GM12878 (cell line): ENCODE data around the gene PANK1. TPM values are rescaled to one million over a fixed set of nuclear protein-coding genes. Genes with fewer than 3 reads are reported as not detected.

Experiments
- ATAC-seq: fragments of 200-7000 bp; cut with Tn5 transposase; 3 replicates; pipeline ENCODE4 v1.9.1; 2020; ENCODE audit warnings: mild to moderate bottlenecking, moderate library complexity
- BruUV-seq: library from RNA; stranded (reverse); fragments of 400-500 nt; replicated peaks from 2 replicates; lab custom pipeline; 2021; lab: Mats Ljungman, UMichigan
- CTCF ChIA-PET: fragments of 300-600 bp; sonication (Branson Sonifier 250); formaldehyde crosslinking; extraction: SDS; loops from one replicate; lab custom pipeline; 2021; ENCODE audit warnings: inconsistent platforms; lab: Yijun Ruan, JAX
- POLR2A ChIA-PET: fragments of 350-600 bp; formaldehyde crosslinking; extraction: SDS; loops from one replicate; lab custom pipeline; 2021; ENCODE audit warnings: inconsistent platforms; lab: Charles Lee
- RAD21 ChIA-PET: fragments of 300-600 bp; sonication (Branson Sonifier 250); formaldehyde crosslinking; loops from one replicate; lab custom pipeline; 2023; ENCODE audit warnings: antibody characterized with exemption; ENCODE audit not compliant: unreplicated experiment; lab: Charles Lee
- SMC1A ChIA-PET: fragments of 300-600 bp; sonication (Branson Sonifier 250); formaldehyde crosslinking; loops from one replicate; lab custom pipeline; 2023; ENCODE audit not compliant: unreplicated experiment, uncharacterized antibody; lab: Charles Lee
- DNase-seq: peaks from one replicate; pipeline ENCODE4 v3.0.0-alpha.2; 2011; ENCODE audit warnings: low read depth, low spot score
- FAIRE-seq: peaks from 3 replicates; lab custom pipeline; 2011; peaks lifted over from hg19 to GRCh38; lab: Jason Lieb, UNC
- H2AFZ ChIP-seq: 2 replicates; pipeline ENCODE4 v1.6.0; 2011; ENCODE audit warnings: low read depth, low read length, control low read depth; ENCODE audit not compliant: control insufficient read depth
- H3K27ac ChIP-seq: 2 replicates; pipeline ENCODE4 v1.5.1; 2011; ENCODE audit warnings: control low read depth; ENCODE audit not compliant: control insufficient read depth, insufficient read depth
- H3K27me3 ChIP-seq, 2 experiments: replicated peaks in 1 of 2; 2 replicates each; pipeline versions ENCODE4 v1.6.0 to v1.6.1; 2011; ENCODE audit warnings: low read length in 1 of 2; ENCODE audit not compliant: control insufficient read depth in 2 of 2, insufficient read depth in 2 of 2
- H3K36me3 ChIP-seq, 2 experiments: 2 replicates each; pipeline ENCODE4 v1.5.1; 2011; ENCODE audit warnings: low read length in 1 of 2; ENCODE audit not compliant: control insufficient read depth in 2 of 2, insufficient read depth in 2 of 2
- H3K4me1 ChIP-seq: 2 replicates; pipeline ENCODE4 v1.6.1; 2011; ENCODE audit warnings: mild to moderate bottlenecking, low read length, moderate library complexity, mixed read lengths; ENCODE audit not compliant: control insufficient read depth, insufficient read depth
- H3K4me2 ChIP-seq: 2 replicates; pipeline ENCODE4 v1.6.0; 2011; ENCODE audit warnings: control low read depth; ENCODE audit not compliant: control insufficient read depth, insufficient read depth
- H3K4me3 ChIP-seq: fragments of 200-600 bp; sonication (generic); 2 replicates; pipeline ENCODE4 v1.5.1; 2016
- H3K79me2 ChIP-seq: 2 replicates; pipeline ENCODE4 v1.6.0; 2011; ENCODE audit warnings: low read length; ENCODE audit not compliant: control insufficient read depth, insufficient read depth
- H3K9ac ChIP-seq: 2 replicates; pipeline ENCODE4 v1.8.0; 2011; ENCODE audit warnings: low read length, control low read depth, mixed read lengths; ENCODE audit not compliant: control insufficient read depth, insufficient read depth
- H3K9me3 ChIP-seq: replicated peaks from 3 replicates; pipeline ENCODE4 v1.5.1; 2011; ENCODE audit warnings: mild to moderate bottlenecking, low read length; ENCODE audit not compliant: control insufficient read depth, insufficient read depth
- H4K20me1 ChIP-seq: 2 replicates; pipeline ENCODE4 v1.6.0; 2011; ENCODE audit not compliant: control insufficient read depth, insufficient read depth
- BCLAF1 ChIP-seq: fragments of 450-650 bp; IDR thresholded peaks from 2 replicates; pipeline ENCODE4 v1.6.1; 2017; ENCODE audit warnings: antibody characterized with exemption, mild to moderate bottlenecking, moderate library complexity
- CHD2 ChIP-seq: IDR thresholded peaks from 2 replicates; pipeline ENCODE4 v1.6.1; 2011; ENCODE audit warnings: low read depth, low read length, improper control_type of control experiment, borderline replicate concordance
- GABPA ChIP-seq: IDR thresholded peaks from 2 replicates; pipeline ENCODE4 v1.6.1; 2014; ENCODE audit warnings: antibody characterized with exemption, low read depth, mild to moderate bottlenecking, inconsistent platforms
- IKZF1 ChIP-seq: fragments of 450-650 bp; conservative IDR thresholded peaks from 2 replicates; pipeline ENCODE4 v1.6.1; 2017; ENCODE audit warnings: antibody characterized with exemption, mild to moderate bottlenecking
- JUNB ChIP-seq: IDR thresholded peaks from 2 replicates; pipeline ENCODE4 v1.6.1; 2016; ENCODE audit warnings: antibody characterized with exemption, mild to moderate bottlenecking
- MAX ChIP-seq: IDR thresholded peaks from 2 replicates; pipeline ENCODE4 v1.6.1; 2012; ENCODE audit warnings: low read depth, low read length, improper control_type of control experiment
- NFYA ChIP-seq: IDR thresholded peaks from 2 replicates; pipeline ENCODE4 v1.6.1; 2011; ENCODE audit warnings: low read depth, mild to moderate bottlenecking, low read length, improper control_type of control experiment, borderline replicate concordance
- SPI1 ChIP-seq: IDR thresholded peaks from 2 replicates; pipeline ENCODE4 v1.6.1; 2011; ENCODE audit warnings: low read depth, mild to moderate bottlenecking, low read length, moderate library complexity, borderline replicate concordance; ENCODE audit not compliant: insufficient read depth
- ZZZ3 ChIP-seq: IDR thresholded peaks from 2 replicates; pipeline ENCODE4 v1.6.1; 2011; ENCODE audit warnings: low read depth; ENCODE audit not compliant: control insufficient read depth, insufficient read length
- WGBS: methylation state at CpG from one replicate; pipeline ENCODE4 v1.1.6; 2016; ENCODE audit warnings: low lambda C conversion rate; ENCODE audit not compliant: insufficient replicate concordance, insufficient coverage; ENCODE audit errors: missing lambda C conversion rate; 5-methylcytosine and 5-hydroxymethylcytosine counted together
- in situ Hi-C: fragments of 300-500 bp; cut with MboI; formaldehyde crosslinking; loops from 9 replicates; pipeline ENCODE4 v1.14.3; 2018; ENCODE audit warnings: mixed read lengths
- intact Hi-C: fragments of 100-400 bp; cut with micrococcal nuclease; formaldehyde crosslinking; loops from one replicate; pipeline ENCODE4 v1.14.2; 2022; ENCODE audit not compliant: unreplicated experiment
- polyA plus RNA-seq, 11 experiments: library from polyadenylated mRNA; depleted of rRNA in 4 of 11; unstranded in 6 of 11; stranded (reverse) in 5 of 11; fragments of >200 nt; fragmentation: Nextera tagmentation in 4 of 11; fragmentation: Illumina TruSeq in 1 of 11; extraction: Ambion mirVana in 4 of 11; extraction: Trizol in 1 of 11; gene quantifications; 1 replicate in 1 of 11; 2 replicates in 10 of 11; pipeline versions ENCODE4 v1.2.1 to v1.2.3, GENCODE V29; 2011 to 2016; ENCODE audit warnings: inconsistent platforms in 2 of 11, missing spikeins in 2 of 11, low read depth in 1 of 11
- total RNA-seq, 4 experiments: library from RNA; depleted of rRNA in 3 of 4; stranded (reverse); fragments of >200 nt in 3 of 4; fragmentation: Illumina TruSeq in 1 of 4; extraction: Trizol in 1 of 4; gene quantifications; 2 replicates each; pipeline versions ENCODE4 v1.2.1 to v1.2.3, GENCODE V29; 2013 to 2021
- TF ChIP-seq, protein P1 (sequence below): fragments of 450-650 bp; IDR thresholded peaks from 2 replicates; pipeline ENCODE4 v1.6.1; 2017; ENCODE audit warnings: mild to moderate bottlenecking, moderate library complexity

Gene PANK1
- total and polyA plus RNA-seq, 10 of the 15 experiments (the other 5 are each of a cell fraction or from before 2014, with no cell fraction given): 1.9 to 10.6 (median 5.8) TPM

- TF ChIP-seq CHD2 (no peak), GABPA (no peak), BCLAF1 (no peak), ZZZ3 (no peak), IKZF1 (no peak)
Measured at GRCh38 chr10:89591796-89592271, 53.2 kb downstream of the PANK1 start (continued).

GRCh38 chr10:89591111-89591795, 53.8 kb downstream of the PANK1 start:
- RAD21 ChIA-PET: no interaction called here
- BruUV-seq: no TSS peak
- H3K27me3 ChIP-seq: no peaks in the 10 kb centered on the region
- in situ Hi-C loops: no loop called here
- H2AFZ ChIP-seq: no peak overlapping the region
- SMC1A ChIA-PET: no interaction called here
- POLR2A ChIA-PET: no interaction called here
- H3K9me3 ChIP-seq: no peaks in the 10 kb centered on the region
- no peak for ATAC-seq
- no peak for FAIRE-seq
- WGBS: 98% methylated on average over 5 of the region's 5 CpGs
- no peak overlapping the region for H3K9ac ChIP-seq
- no peak overlapping the region for H3K27ac ChIP-seq
- H3K4me3 ChIP-seq: no peak overlapping the region
- H3K36me3 ChIP-seq: peaks cover 0 to 4% of the 10 kb centered on the region in 2 experiments; a peak in 3 of 4 replicates
- no peaks in the 10 kb centered on the region for H4K20me1 ChIP-seq
- no peaks in the 10 kb centered on the region for H3K4me1 ChIP-seq
- no peaks in the 10 kb centered on the region for H3K79me2 ChIP-seq
- CTCF ChIA-PET: no interaction called here
- intact Hi-C loops: no loop called here
- DNase-seq: no peak
- H3K4me2 ChIP-seq: no peak overlapping the region
- TF ChIP-seq MAX (no peak), NFYA (no peak), JUNB (no peak), SPI1 (no peak)
- TF ChIP-seq, protein P1, sequence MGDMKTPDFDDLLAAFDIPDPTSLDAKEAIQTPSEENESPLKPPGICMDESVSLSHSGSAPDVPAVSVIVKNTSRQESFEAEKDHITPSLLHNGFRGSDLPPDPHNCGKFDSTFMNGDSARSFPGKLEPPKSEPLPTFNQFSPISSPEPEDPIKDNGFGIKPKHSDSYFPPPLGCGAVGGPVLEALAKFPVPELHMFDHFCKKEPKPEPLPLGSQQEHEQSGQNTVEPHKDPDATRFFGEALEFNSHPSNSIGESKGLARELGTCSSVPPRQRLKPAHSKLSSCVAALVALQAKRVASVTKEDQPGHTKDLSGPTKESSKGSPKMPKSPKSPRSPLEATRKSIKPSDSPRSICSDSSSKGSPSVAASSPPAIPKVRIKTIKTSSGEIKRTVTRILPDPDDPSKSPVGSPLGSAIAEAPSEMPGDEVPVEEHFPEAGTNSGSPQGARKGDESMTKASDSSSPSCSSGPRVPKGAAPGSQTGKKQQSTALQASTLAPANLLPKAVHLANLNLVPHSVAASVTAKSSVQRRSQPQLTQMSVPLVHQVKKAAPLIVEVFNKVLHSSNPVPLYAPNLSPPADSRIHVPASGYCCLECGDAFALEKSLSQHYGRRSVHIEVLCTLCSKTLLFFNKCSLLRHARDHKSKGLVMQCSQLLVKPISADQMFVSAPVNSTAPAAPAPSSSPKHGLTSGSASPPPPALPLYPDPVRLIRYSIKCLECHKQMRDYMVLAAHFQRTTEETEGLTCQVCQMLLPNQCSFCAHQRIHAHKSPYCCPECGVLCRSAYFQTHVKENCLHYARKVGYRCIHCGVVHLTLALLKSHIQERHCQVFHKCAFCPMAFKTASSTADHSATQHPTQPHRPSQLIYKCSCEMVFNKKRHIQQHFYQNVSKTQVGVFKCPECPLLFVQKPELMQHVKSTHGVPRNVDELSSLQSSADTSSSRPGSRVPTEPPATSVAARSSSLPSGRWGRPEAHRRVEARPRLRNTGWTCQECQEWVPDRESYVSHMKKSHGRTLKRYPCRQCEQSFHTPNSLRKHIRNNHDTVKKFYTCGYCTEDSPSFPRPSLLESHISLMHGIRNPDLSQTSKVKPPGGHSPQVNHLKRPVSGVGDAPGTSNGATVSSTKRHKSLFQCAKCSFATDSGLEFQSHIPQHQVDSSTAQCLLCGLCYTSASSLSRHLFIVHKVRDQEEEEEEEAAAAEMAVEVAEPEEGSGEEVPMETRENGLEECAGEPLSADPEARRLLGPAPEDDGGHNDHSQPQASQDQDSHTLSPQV: no peak
